Measurements from ENCODE around the gene DDX28. TPM values are rescaled to one million over a fixed set of nuclear protein-coding genes. Genes with fewer than 3 reads are reported as not detected.

The DDX28 gene
- total and polyA plus RNA-seq, 2 of the 8 experiments (the other 6 are each of a cell fraction or from before 2014, with no cell fraction given) = 16.8 to 28.1 TPM

DNA sequence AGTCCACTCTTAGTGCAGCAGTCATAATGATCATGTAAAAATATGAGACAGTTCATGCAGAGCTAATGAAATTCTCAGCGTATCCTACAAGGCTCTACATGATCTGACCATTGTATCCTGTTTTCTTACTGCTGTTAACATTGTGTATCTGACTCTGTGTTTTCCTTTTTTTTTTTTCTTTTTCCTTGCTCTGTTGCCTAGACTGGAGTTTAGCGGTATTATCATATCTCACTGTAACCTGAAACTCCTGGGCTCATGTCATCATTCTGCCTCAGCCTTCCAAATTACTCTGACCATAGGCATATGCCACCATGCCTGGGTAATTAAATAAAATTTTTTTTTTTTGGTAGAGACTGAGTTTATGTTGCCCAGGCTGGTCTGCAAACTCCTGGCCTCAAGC lies 12.2 kb upstream of the DDX28 start (continued):
- no peak for TF ChIP-seq NRF1 (IDR thresholded peaks at IDR 0.05; ENCODE audit: low read depth, low read length)
- no peak for TF ChIP-seq SP2 (IDR thresholded peaks at IDR 0.05; ENCODE audit: low read length)
- TF ChIP-seq, protein P1, sequence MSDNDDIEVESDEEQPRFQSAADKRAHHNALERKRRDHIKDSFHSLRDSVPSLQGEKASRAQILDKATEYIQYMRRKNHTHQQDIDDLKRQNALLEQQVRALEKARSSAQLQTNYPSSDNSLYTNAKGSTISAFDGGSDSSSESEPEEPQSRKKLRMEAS (IDR thresholded peaks at IDR 0.05) = no peak
